ENCODE measurements around the gene CENATAC.

DNA sequence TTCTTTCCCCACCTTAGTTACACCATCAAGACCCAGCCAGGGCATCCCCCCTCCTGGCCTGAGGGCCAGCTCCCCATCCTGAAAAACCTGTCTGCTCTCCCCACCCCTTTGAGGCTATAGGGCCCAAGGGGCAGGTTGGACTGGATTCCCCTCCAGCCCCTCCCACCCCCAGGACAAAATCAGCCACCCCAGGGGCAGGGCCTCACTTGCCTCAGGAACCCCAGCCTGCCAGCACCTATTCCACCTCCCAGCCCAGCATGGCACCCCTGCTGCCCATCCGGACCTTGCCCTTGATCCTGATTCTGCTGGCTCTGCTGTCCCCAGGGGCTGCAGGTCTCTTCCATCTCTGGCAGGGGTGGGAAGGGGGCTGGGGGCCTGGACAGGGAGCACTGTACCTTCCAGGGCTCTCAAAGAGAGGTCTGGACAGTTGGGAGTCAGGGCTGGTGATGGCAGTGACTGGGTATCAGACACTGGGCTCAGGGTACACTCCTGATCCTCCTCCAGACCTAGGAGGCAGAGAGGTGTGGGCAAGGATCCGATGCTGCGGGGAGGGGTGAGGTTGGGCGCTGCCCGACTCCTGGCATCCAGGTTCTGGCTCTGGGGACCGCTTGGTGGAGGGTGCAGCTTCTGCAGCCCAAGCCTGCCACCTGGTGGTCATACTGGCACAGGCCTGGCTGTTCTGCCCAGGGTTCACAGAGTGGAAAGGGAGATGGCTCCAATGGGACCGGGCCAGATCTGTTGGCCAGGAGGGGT, 41.7 kb upstream of the CENATAC start, which contains the start of gene UPK2:
- TF ChIP-seq POLR2A (IDR thresholded peaks at IDR 0.05) = no peak
- TF ChIP-seq, protein P1, sequence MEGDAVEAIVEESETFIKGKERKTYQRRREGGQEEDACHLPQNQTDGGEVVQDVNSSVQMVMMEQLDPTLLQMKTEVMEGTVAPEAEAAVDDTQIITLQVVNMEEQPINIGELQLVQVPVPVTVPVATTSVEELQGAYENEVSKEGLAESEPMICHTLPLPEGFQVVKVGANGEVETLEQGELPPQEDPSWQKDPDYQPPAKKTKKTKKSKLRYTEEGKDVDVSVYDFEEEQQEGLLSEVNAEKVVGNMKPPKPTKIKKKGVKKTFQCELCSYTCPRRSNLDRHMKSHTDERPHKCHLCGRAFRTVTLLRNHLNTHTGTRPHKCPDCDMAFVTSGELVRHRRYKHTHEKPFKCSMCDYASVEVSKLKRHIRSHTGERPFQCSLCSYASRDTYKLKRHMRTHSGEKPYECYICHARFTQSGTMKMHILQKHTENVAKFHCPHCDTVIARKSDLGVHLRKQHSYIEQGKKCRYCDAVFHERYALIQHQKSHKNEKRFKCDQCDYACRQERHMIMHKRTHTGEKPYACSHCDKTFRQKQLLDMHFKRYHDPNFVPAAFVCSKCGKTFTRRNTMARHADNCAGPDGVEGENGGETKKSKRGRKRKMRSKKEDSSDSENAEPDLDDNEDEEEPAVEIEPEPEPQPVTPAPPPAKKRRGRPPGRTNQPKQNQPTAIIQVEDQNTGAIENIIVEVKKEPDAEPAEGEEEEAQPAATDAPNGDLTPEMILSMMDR (IDR thresholded peaks at IDR 0.05) = peak; percentile 93 to 99 (median 97)
